ELF-1 (cell line): Measurements from ENCODE around the gene ZNHIT1.

ENCODE experiments used
- DNase-seq: peaks from one replicate; pipeline ENCODE4 v3.0.0-alpha.2; 2016; ENCODE audit warnings: low read depth, low spot score

ZNHIT1 gene

GRCh38 chr7:101216860-101217387, 1.0 kb upstream of the ZNHIT1 start:
- DNase-seq = peak; percentile 41

GRCh38 chr7:101218236-101219125, 516 bp downstream of the ZNHIT1 start:
- DNase-seq = no peak

- DNase-seq = no peak
Measured at GRCh38 chr7:101220295-101220694, 2.3 kb downstream of the ZNHIT1 start.

- no peak for DNase-seq
Measured at GRCh38 chr7:101222275-101222830, 4.4 kb downstream of the ZNHIT1 start.

- no peak for DNase-seq
Measured at GRCh38 chr7:101223528-101223927, 5.6 kb downstream of the ZNHIT1 start.

GRCh38 chr7:101225650-101226049, 7.7 kb downstream of the ZNHIT1 start:
- DNase-seq = no peak

- DNase-seq = no peak
Measured at GRCh38 chr7:101226721-101227120, 8.8 kb downstream of the ZNHIT1 start.

GRCh38 chr7:101231644-101232043, 13.7 kb downstream of the ZNHIT1 start:
- no peak for DNase-seq

- DNase-seq = peak; percentile 67
Measured at GRCh38 chr7:101232141-101232850, 14.3 kb downstream of the ZNHIT1 start.

GRCh38 chr7:101233907-101234547, 16.1 kb downstream of the ZNHIT1 start:
- no peak for DNase-seq

- no peak for DNase-seq
Measured at GRCh38 chr7:101234636-101235035, 16.7 kb downstream of the ZNHIT1 start.

- peak; percentile 64 for DNase-seq
Measured at GRCh38 chr7:101235050-101235449, 17.1 kb downstream of the ZNHIT1 start.

GRCh38 chr7:101235522-101235921, 17.6 kb downstream of the ZNHIT1 start:
- DNase-seq = no peak

- no peak for DNase-seq
Measured at GRCh38 chr7:101236292-101236835, 18.4 kb downstream of the ZNHIT1 start.

- DNase-seq = no peak
Measured at GRCh38 chr7:101237206-101238067, 19.5 kb downstream of the ZNHIT1 start, which contains the start of gene CLDN15. Gene CLDN15, minus strand, starts transcription at chr7:101237802. Its CDS starts 221 bp downstream, at chr7:101237581.

GRCh38 chr7:101238226-101239182, 20.5 kb downstream of the ZNHIT1 start:
- peak; percentile 89 for DNase-seq

- no peak for DNase-seq
Measured at GRCh38 chr7:101239191-101239950, 21.4 kb downstream of the ZNHIT1 start.

GRCh38 chr7:101239951-101240220, 21.9 kb downstream of the ZNHIT1 start:
- no peak for DNase-seq
